Endothelial cell of umbilical vein (primary cell): ENCODE results near the gene CFAP61.

Experiments used
- CTCF ChIP-seq, 2 donors: IDR thresholded peaks; 1 replicate in 1 of 2; 2 replicates in 1 of 2; pipeline ENCODE4 v1.5.1; 2011; ENCODE audit warnings: low read length in 2 of 2, mild to moderate bottlenecking in 2 of 2, moderate library complexity in 2 of 2, control low read depth in 1 of 2, inconsistent platforms in 1 of 2, low read depth in 1 of 2; ENCODE audit not compliant: insufficient read depth in 1 of 2; ENCODE audit errors: extremely low read depth in 1 of 2
- EZH2 ChIP-seq: IDR thresholded peaks from 2 replicates; pipeline ENCODE4 v1.6.1; 2012; ENCODE audit warnings: borderline replicate concordance, low read depth, mild to moderate bottlenecking, moderate library complexity, low read length, inconsistent platforms; ENCODE audit not compliant: severe bottlenecking
- FOS ChIP-seq: IDR thresholded peaks from 2 replicates; pipeline ENCODE4 v1.6.1; 2011; ENCODE audit warnings: mild to moderate bottlenecking, low read length, moderate library complexity, borderline replicate concordance; ENCODE audit not compliant: insufficient read depth
- JUN ChIP-seq: IDR thresholded peaks from 2 replicates; pipeline ENCODE4 v1.6.1; 2011; ENCODE audit warnings: borderline replicate concordance, low read depth; ENCODE audit not compliant: insufficient read length, insufficient read depth
- POLR2A ChIP-seq: IDR thresholded peaks from 2 replicates; pipeline ENCODE4 v1.6.1; 2012; ENCODE audit warnings: low read depth, mild to moderate bottlenecking, control low read depth, low read length
- POLR2AphosphoS5 ChIP-seq: IDR thresholded peaks from 2 replicates; pipeline ENCODE4 v1.6.1; 2012; ENCODE audit warnings: low read depth, mild to moderate bottlenecking, control low read depth, low read length, moderate library complexity; ENCODE audit not compliant: insufficient read depth
- TF ChIP-seq, protein P1 (sequence below): IDR thresholded peaks from 2 replicates; pipeline ENCODE4 v1.6.1; 2011; ENCODE audit not compliant: insufficient read depth, insufficient read length

DNA sequence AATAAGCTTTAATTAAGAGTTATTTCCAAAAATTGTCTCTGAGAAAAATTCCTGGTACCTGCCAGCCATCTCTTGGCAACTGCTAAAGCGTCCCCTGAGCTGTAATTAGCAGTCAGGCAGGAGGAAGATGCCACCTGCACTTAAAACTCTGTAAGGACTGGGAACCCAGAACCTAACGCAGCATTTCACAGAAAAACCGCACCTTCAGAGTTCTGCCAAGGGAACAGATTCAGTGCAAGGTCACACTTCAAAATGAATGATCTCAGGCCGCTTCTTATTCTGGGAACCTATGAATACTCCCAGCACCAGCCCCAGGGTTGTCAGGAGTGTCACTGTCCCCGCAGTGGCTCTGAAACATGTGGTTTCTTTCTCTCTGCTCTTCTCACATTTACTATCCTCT lies 352.3 kb downstream of the CFAP61 start:
- no peak for TF ChIP-seq EZH2
- no peak for TF ChIP-seq CTCF (IDR thresholded peaks at IDR 0.05; ENCODE audit: extremely low read depth in 1 of 2, insufficient read depth in 1 of 2, low read depth in 1 of 2, low read length in 2 of 2)
- TF ChIP-seq POLR2A, result no peak
- TF ChIP-seq, protein P1, sequence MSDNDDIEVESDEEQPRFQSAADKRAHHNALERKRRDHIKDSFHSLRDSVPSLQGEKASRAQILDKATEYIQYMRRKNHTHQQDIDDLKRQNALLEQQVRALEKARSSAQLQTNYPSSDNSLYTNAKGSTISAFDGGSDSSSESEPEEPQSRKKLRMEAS, result no peak
- no peak for TF ChIP-seq JUN
- no peak for TF ChIP-seq FOS
- no peak for TF ChIP-seq POLR2AphosphoS5
